K562 (cell line): ENCODE results near the gene RBM18. TPM values are rescaled to one million over a fixed set of nuclear protein-coding genes. Genes with fewer than 3 reads are reported as not detected.

Experiments
- ATAC-seq: fragments of 200-7000 bp; cut with Tn5 transposase; 3 replicates; pipeline ENCODE4 v1.9.1; 2020; ENCODE audit warnings: moderate library complexity
- BruUV-seq: library from RNA; stranded (reverse); fragments of 400-500 nt; replicated peaks from 2 replicates; lab custom pipeline; 2021; lab: Mats Ljungman, UMichigan
- CTCF ChIA-PET: fragments of 300-600 bp; formaldehyde crosslinking; extraction: SDS; loops from one replicate; lab custom pipeline; 2021; ENCODE audit warnings: low intra/inter-chr PET ratio; lab: Yijun Ruan, JAX
- POLR2A ChIA-PET: fragments of 300-600, 350-650 bp; sonication (Branson Sonifier 250); formaldehyde crosslinking; extraction: SDS; loops from one replicate; lab custom pipeline; 2021; ENCODE audit warnings: antibody characterized with exemption, inconsistent platforms; lab: Yijun Ruan, JAX
- DNase-seq, 4 experiments: peaks; one replicate each; pipeline versions ENCODE4 v3.0.0 to v3.0.0-alpha.2; 2011 to 2018; ENCODE audit warnings: low spot score in 3 of 4, mixed read lengths in 3 of 4; ENCODE audit errors: extremely low read depth in 1 of 4
- FAIRE-seq: peaks from 2 replicates; lab custom pipeline; 2011; peaks lifted over from hg19 to GRCh38; lab: Jason Lieb, UNC
- H2AFZ ChIP-seq: 2 replicates; pipeline ENCODE4 v1.6.0; 2011; ENCODE audit warnings: low read depth, low read length, control low read depth, inconsistent platforms
- H3K27ac ChIP-seq: fragments of 200-600 bp; 3 replicates; pipeline ENCODE4 v1.8.0; 2011; ENCODE audit warnings: low read depth, mild to moderate bottlenecking, control low read depth, inconsistent platforms, low read length, moderate library complexity, mixed read lengths; ENCODE audit errors: extremely low read depth
- H3K27me3 ChIP-seq, 2 experiments: fragments of 300-600 bp in 1 of 2; 2 replicates in 1 of 2; 3 replicates in 1 of 2; pipeline versions ENCODE4 v1.6.0 to v1.8.0; 2011; ENCODE audit warnings: inconsistent platforms in 2 of 2, low read length in 2 of 2, mild to moderate bottlenecking in 1 of 2, mixed read lengths in 1 of 2, moderate library complexity in 1 of 2; ENCODE audit not compliant: control insufficient read depth in 2 of 2, insufficient read depth in 2 of 2
- H3K36me3 ChIP-seq: fragments of 300-600 bp; 3 replicates; pipeline ENCODE4 v1.8.0; 2011; ENCODE audit warnings: mild to moderate bottlenecking, low read length, inconsistent platforms; ENCODE audit not compliant: control insufficient read depth, insufficient read depth
- H3K4me1 ChIP-seq, 2 experiments: fragments of 200-600 bp in 1 of 2; replicated peaks in 1 of 2; 2 replicates in 1 of 2; 3 replicates in 1 of 2; pipeline versions ENCODE4 v1.5.1 to v1.8.0; 2011; ENCODE audit warnings: inconsistent platforms in 2 of 2, low read length in 2 of 2, mild to moderate bottlenecking in 1 of 2, mixed read lengths in 1 of 2, moderate library complexity in 1 of 2; ENCODE audit not compliant: control insufficient read depth in 2 of 2, insufficient read depth in 2 of 2
- H3K4me2 ChIP-seq: 2 replicates; pipeline ENCODE4 v1.6.1; 2011; ENCODE audit warnings: low read length, control low read depth, inconsistent platforms, mixed read lengths; ENCODE audit not compliant: insufficient read depth
- H3K4me3 ChIP-seq: fragments of 200-600 bp; sonication (generic), shearing (Covaris generic); 2 replicates; pipeline ENCODE4 v1.5.1; 2016; ENCODE audit warnings: control low read depth, inconsistent platforms
- H3K79me2 ChIP-seq: fragments of 200-600 bp; 3 replicates; pipeline ENCODE4 v1.8.0; 2011; ENCODE audit warnings: low read length, inconsistent platforms; ENCODE audit not compliant: control insufficient read depth, insufficient read depth
- H3K9ac ChIP-seq, 2 experiments: 2 replicates each; pipeline versions ENCODE4 v1.6.0 to v1.6.1; 2011; ENCODE audit warnings: low read depth in 2 of 2, low read length in 2 of 2, control low read depth in 1 of 2, inconsistent platforms in 1 of 2, mild to moderate bottlenecking in 1 of 2, mixed read lengths in 1 of 2; ENCODE audit not compliant: insufficient read depth in 1 of 2
- H3K9me1 ChIP-seq: one replicate; pipeline ENCODE4 v1.6.0; 2011; ENCODE audit warnings: inconsistent platforms, mild to moderate bottlenecking, low read length, moderate library complexity; ENCODE audit not compliant: control insufficient read depth, insufficient read depth
- H3K9me3 ChIP-seq: replicated peaks from 2 replicates; pipeline ENCODE4 v1.5.1; 2011; ENCODE audit warnings: low read depth, low read length, inconsistent platforms; ENCODE audit not compliant: control insufficient read depth, insufficient read depth
- H4K20me1 ChIP-seq: replicated peaks from 2 replicates; pipeline ENCODE4 v1.6.1; 2011; ENCODE audit warnings: low read length, inconsistent platforms, mixed read lengths; ENCODE audit not compliant: control insufficient read depth, insufficient read depth
- ATF1 ChIP-seq, 2 experiments: fragments of 450-650 bp in 1 of 2; IDR thresholded peaks; 2 replicates each; pipeline ENCODE4 v1.6.1; 2016; ENCODE audit warnings: missing compliant biosample characterization in 1 of 2, missing genetic modification characterization in 1 of 2
- FOSL1 ChIP-seq: fragments of 200-800 bp; sonication (Bioruptor generic); conservative IDR thresholded peaks from 2 replicates; pipeline ENCODE4 v1.6.1; 2016; ENCODE audit warnings: missing genetic modification characterization, missing compliant biosample characterization
- JUND ChIP-seq, 2 experiments: IDR thresholded peaks; 2 replicates in 1 of 2; 3 replicates in 1 of 2; pipeline ENCODE4 v1.6.1; 2011; ENCODE audit warnings: borderline replicate concordance in 2 of 2, low read depth in 2 of 2, low read length in 2 of 2, improper control_type of control experiment in 1 of 2, missing biosample characterization in 1 of 2, missing genetic modification characterization in 1 of 2, missing genetic modification reagents in 1 of 2
- WGBS: fragments of 100-300 bp; shearing (Covaris generic); methylation state at CpG from one replicate; pipeline ENCODE4 v1.1.6; 2016; ENCODE audit warnings: low coverage, mixed read lengths; ENCODE audit not compliant: insufficient coverage; ENCODE audit errors: missing lambda C conversion rate; 5-methylcytosine and 5-hydroxymethylcytosine counted together
- in situ Hi-C: fragments of 300-500 bp; cut with MboI; formaldehyde crosslinking; loops from 4 replicates; pipeline ENCODE4 v1.15.0; 2018; ENCODE audit warnings: inconsistent platforms, mixed read lengths
- intact Hi-C: fragments of 100-400 bp; cut with micrococcal nuclease; formaldehyde crosslinking; loops from 2 replicates; pipeline ENCODE4 v1.14.2; 2022
- polyA plus RNA-seq, 8 experiments: library from polyadenylated mRNA; depleted of rRNA in 4 of 8; stranded (reverse) in 5 of 8; unstranded in 3 of 8; fragments of >200 nt; fragmentation: Nextera tagmentation in 2 of 8; fragmentation: Illumina TruSeq in 1 of 8; extraction: Ambion mirVana in 2 of 8; extraction: Trizol in 1 of 8; gene quantifications; 2 replicates each; pipeline versions ENCODE4 v1.2.1 to v1.2.3, GENCODE V29; 2011 to 2014; ENCODE audit warnings: inconsistent platforms in 1 of 8, missing spikeins in 1 of 8
- total RNA-seq, 7 experiments: library from RNA; depleted of rRNA in 6 of 7; stranded (reverse); fragments of >200 nt in 6 of 7; fragmentation: Illumina TruSeq in 2 of 7; extraction: Trizol in 2 of 7; gene quantifications; 2 replicates each; pipeline versions ENCODE4 v1.2.1 to v1.2.3, GENCODE V29; 2011 to 2021; ENCODE audit warnings: low replicate concordance in 1 of 7
- TF ChIP-seq, protein P1 (sequence below), 2 experiments: fragments of 450-650 bp in 1 of 2; sonication (generic) in 1 of 2; formaldehyde crosslinking in 1 of 2; IDR thresholded peaks in 1 of 2; conservative IDR thresholded peaks in 1 of 2; 2 replicates each; pipeline versions ENCODE4 v1.6.1 to v1.8.1; 2016 to 2023; ENCODE audit warnings: mild to moderate bottlenecking in 2 of 2, moderate library complexity in 2 of 2, inconsistent platforms in 1 of 2, missing genetic modification reagents in 1 of 2

RBM18 gene
- total and polyA plus RNA-seq, 9 of the 15 experiments (the other 6 are each of a cell fraction or from before 2014, with no cell fraction given): 7.9 to 86.3 (median 34.0) TPM

GRCh38 chr9:122218071-122218934 is 46.3 kb downstream of the RBM18 start:
- H3K4me1 ChIP-seq: peaks cover 25 to 39% of the 10 kb centered on the region in 2 experiments

More at GRCh38 chr9:122218071-122218934, 46.3 kb downstream of the RBM18 start:
- no peak for DNase-seq
- no peak overlapping the region for H3K9ac ChIP-seq
- H3K27ac ChIP-seq: no peak overlapping the region
- no peak overlapping the region; the same call in 1 of the 2 replicates for H2AFZ ChIP-seq
- TF ChIP-seq, protein P1, sequence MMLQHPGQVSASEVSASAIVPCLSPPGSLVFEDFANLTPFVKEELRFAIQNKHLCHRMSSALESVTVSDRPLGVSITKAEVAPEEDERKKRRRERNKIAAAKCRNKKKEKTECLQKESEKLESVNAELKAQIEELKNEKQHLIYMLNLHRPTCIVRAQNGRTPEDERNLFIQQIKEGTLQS (IDR thresholded peaks at IDR 0.05): peak; percentile 50
- TF ChIP-seq, protein P1 (CRISPR knock-in tag; conservative IDR thresholded peaks at IDR 0.05): no peak
- peak; percentile 69 for TF ChIP-seq FOSL1 (tag)
- no peak for TF ChIP-seq ATF1 (CRISPR knock-in tag; IDR thresholded peaks at IDR 0.05)
- no peak for TF ChIP-seq ATF1 (tag; IDR thresholded peaks at IDR 0.05)
- 0 out of 2 replicates have a peak, but pooled peaks have one; percentile 14 for TF ChIP-seq JUND (IDR thresholded peaks at IDR 0.05; ENCODE audit: borderline replicate concordance, low read depth, low read length)
- no peak for TF ChIP-seq JUND (tag; IDR thresholded peaks at IDR 0.05; ENCODE audit: borderline replicate concordance, low read depth, low read length)
- TF ChIP-seq, all 486 proteins: peak for 3
- in situ Hi-C loops: no loop called here
- H3K79me2 ChIP-seq: peaks cover 3% of the 10 kb centered on the region
- intact Hi-C loops: no loop called here
- ATAC-seq: no peak
- FAIRE-seq: no peak
- BruUV-seq: no TSS peak
- ChIA-PET POLR2A (no interaction called here), CTCF (no interaction called here)
- H3K36me3 ChIP-seq: no peaks in the 10 kb centered on the region
- H3K4me2 ChIP-seq: no peak overlapping the region
- H3K9me3 ChIP-seq: peaks cover 2% of the 10 kb centered on the region; the same call in 1 of the 2 replicates
- H3K4me3 ChIP-seq: no peak overlapping the region
- no peaks in the 10 kb centered on the region for H3K9me1 ChIP-seq
- no peaks in the 10 kb centered on the region for H3K27me3 ChIP-seq
- no peaks in the 10 kb centered on the region for H4K20me1 ChIP-seq
- WGBS: 54% methylated on average over 9 of the region's 11 CpGs
